HepG2 (cell line): ENCODE data around the gene DHX16. TPM values are rescaled to one million over a fixed set of nuclear protein-coding genes. Genes with fewer than 3 reads are reported as not detected.
A peak's percentile ranks its signal among the peaks of the same experiment; 100 is the strongest.

Experiments
- ATAC-seq: fragments of 200-7000 bp; cut with Tn5 transposase; 3 replicates; pipeline ENCODE4 v1.9.1; 2020; ENCODE audit warnings: mild to moderate bottlenecking, moderate library complexity
- BruUV-seq: library from RNA; stranded (reverse); fragments of 400-500 nt; replicated peaks from 2 replicates; lab custom pipeline; 2021; lab: Mats Ljungman, UMichigan
- CTCF ChIA-PET: fragments of 300-600 bp; formaldehyde crosslinking; extraction: SDS; loops from one replicate; lab custom pipeline; 2021; ENCODE audit warnings: low total read pairs, inconsistent platforms, low intra/inter-chr PET ratio; lab: Yijun Ruan, JAX
- POLR2A ChIA-PET: fragments of 350-600 bp; sonication (Branson Sonifier 250); formaldehyde crosslinking; loops from one replicate; lab custom pipeline; 2020; ENCODE audit warnings: antibody characterized with exemption, inconsistent platforms; lab: Yijun Ruan, JAX
- DNase-seq: peaks from one replicate; pipeline ENCODE4 v3.0.0-alpha.2; 2015; ENCODE audit warnings: low spot score
- FAIRE-seq: peaks from 3 replicates; lab custom pipeline; 2011; peaks lifted over from hg19 to GRCh38; lab: Jason Lieb, UNC
- H2AFZ ChIP-seq: one replicate; pipeline ENCODE4 v1.6.1; 2011; ENCODE audit warnings: low read length, inconsistent platforms
- H3K27ac ChIP-seq: fragments of 300-600 bp; 3 replicates; pipeline ENCODE4 v1.8.0; 2011; ENCODE audit warnings: mixed run types, mild to moderate bottlenecking, mixed read lengths, low read length, inconsistent platforms; ENCODE audit not compliant: insufficient read depth; ENCODE audit errors: extremely low read length
- H3K27me3 ChIP-seq, 2 experiments: fragments of 200-600 bp in 1 of 2; 2 replicates in 1 of 2; 3 replicates in 1 of 2; pipeline versions ENCODE4 v1.6.0 to v1.8.0; 2011; ENCODE audit warnings: low read length in 2 of 2, mild to moderate bottlenecking in 2 of 2, moderate library complexity in 2 of 2, inconsistent platforms in 1 of 2; ENCODE audit not compliant: insufficient read depth in 2 of 2, control insufficient read depth in 1 of 2
- H3K36me3 ChIP-seq, 2 experiments: fragments of 200-600 bp in 1 of 2; replicated peaks in 1 of 2; 2 replicates in 1 of 2; 3 replicates in 1 of 2; pipeline versions ENCODE4 v1.5.1 to v1.8.0; 2011; ENCODE audit warnings: low read length in 2 of 2, inconsistent platforms in 1 of 2; ENCODE audit not compliant: insufficient read depth in 2 of 2, control insufficient read depth in 1 of 2
- H3K4me1 ChIP-seq: 2 replicates; pipeline ENCODE4 v1.5.1; 2012; ENCODE audit warnings: low read length, inconsistent platforms; ENCODE audit not compliant: insufficient read depth
- H3K4me2 ChIP-seq: 2 replicates; pipeline ENCODE4 v1.6.0; 2011; ENCODE audit warnings: low read depth, low read length, inconsistent platforms
- H3K4me3 ChIP-seq, 3 experiments: fragments of 200-600 bp in 1 of 3; sonication (generic), shearing (Covaris generic) in 1 of 3; replicated peaks in 1 of 3; 2 replicates each; pipeline ENCODE4 v1.5.1; 2011 to 2016; ENCODE audit warnings: low read length in 3 of 3, inconsistent platforms in 2 of 3, low read depth in 2 of 3, mild to moderate bottlenecking in 2 of 3, control low read depth in 1 of 3, mixed read lengths in 1 of 3; ENCODE audit not compliant: insufficient read depth in 1 of 3
- H3K79me2 ChIP-seq: one replicate; pipeline ENCODE4 v1.6.1; 2011; ENCODE audit warnings: low read length, inconsistent platforms; ENCODE audit not compliant: insufficient read depth
- H3K9ac ChIP-seq: 2 replicates; pipeline ENCODE4 v1.6.0; 2011; ENCODE audit warnings: mild to moderate bottlenecking, low read depth, low read length, inconsistent platforms; ENCODE audit not compliant: insufficient read depth
- H3K9me3 ChIP-seq: 2 replicates; pipeline ENCODE4 v1.5.1; 2012; ENCODE audit warnings: mild to moderate bottlenecking, low read length
- H4K20me1 ChIP-seq: 2 replicates; pipeline ENCODE4 v1.6.0; 2011; ENCODE audit warnings: inconsistent platforms, mild to moderate bottlenecking, low read length, moderate library complexity; ENCODE audit not compliant: insufficient read depth
- AGO2 ChIP-seq: fragments of 200-400 bp; formaldehyde crosslinking; optimal IDR thresholded peaks from 2 replicates; pipeline ENCODE3; 2017; ENCODE audit warnings: mild to moderate bottlenecking, low read depth, low read length, moderate library complexity
- IRF2 ChIP-seq: IDR thresholded peaks from 2 replicates; pipeline ENCODE4 v1.6.1; 2018; ENCODE audit warnings: missing genetic modification reagents, missing compliant biosample characterization
- NCOA5 ChIP-seq: sonication (generic); formaldehyde crosslinking; IDR thresholded peaks from 2 replicates; pipeline ENCODE4 v1.4.0; 2020; ENCODE audit warnings: missing genetic modification reagents
- RBFOX2 ChIP-seq: fragments of 200-400 bp; formaldehyde crosslinking; IDR thresholded peaks from 2 replicates; pipeline ENCODE4 v1.6.1; 2017; ENCODE audit warnings: low read depth, mild to moderate bottlenecking, low read length
- ZGPAT ChIP-seq: IDR thresholded peaks from 2 replicates; pipeline ENCODE4 v1.6.1; 2016; ENCODE audit warnings: mild to moderate bottlenecking
- ZNF17 ChIP-seq: sonication (generic); formaldehyde crosslinking; IDR thresholded peaks from 2 replicates; pipeline ENCODE4 v1.5.0; 2020; ENCODE audit warnings: mild to moderate bottlenecking, missing genetic modification reagents
- ZNF205 ChIP-seq: IDR thresholded peaks from 2 replicates; pipeline ENCODE4 v1.6.1; 2018; ENCODE audit warnings: missing biosample characterization, missing genetic modification reagents
- ZNF879 ChIP-seq: sonication (generic); formaldehyde crosslinking; IDR thresholded peaks from 2 replicates; pipeline ENCODE4 v1.8.1; 2023; ENCODE audit warnings: missing genetic modification reagents
- WGBS: methylation state at CpG from one replicate; pipeline ENCODE4 v1.1.6; 2017; ENCODE audit warnings: low lambda C conversion rate; 5-methylcytosine and 5-hydroxymethylcytosine counted together
- in situ Hi-C: cut with HindIII; loops from 2 replicates; pipeline ENCODE4 v1.10.0; 2017; ENCODE audit warnings: low pct_unique_long_range_greater_than_20kb; ENCODE audit not compliant: extremely low pct_ligation_motif_present
- intact Hi-C: fragments of 100-400 bp; cut with micrococcal nuclease; formaldehyde crosslinking; loops from one replicate; pipeline ENCODE4 v1.10.0; 2022; ENCODE audit not compliant: unreplicated experiment
- polyA plus RNA-seq, 8 experiments: library from polyadenylated mRNA; depleted of rRNA in 3 of 8; stranded (reverse) in 7 of 8; unstranded in 1 of 8; fragments of >200 nt; fragmentation: Illumina TruSeq in 4 of 8; extraction: Trizol in 4 of 8; gene quantifications; 2 replicates each; pipeline versions ENCODE4 v1.2.1 to v1.2.3, GENCODE V29; 2011 to 2016; ENCODE audit warnings: low read depth in 4 of 8, missing spikeins in 1 of 8, mixed read lengths in 1 of 8; ENCODE audit not compliant: insufficient read depth in 1 of 8
- total RNA-seq, 5 experiments: library from RNA; depleted of rRNA; stranded (reverse); fragments of >200 nt; fragmentation: Illumina TruSeq; extraction: Trizol; gene quantifications; 2 replicates each; pipeline ENCODE4 v1.2.3, GENCODE V29; 2016; ENCODE audit warnings: low read depth in 1 of 5
- TF ChIP-seq, protein P1 (sequence below): sonication (generic); formaldehyde crosslinking; IDR thresholded peaks from 2 replicates; pipeline ENCODE4 v1.5.1; 2020; ENCODE audit warnings: mild to moderate bottlenecking, missing genetic modification reagents, moderate library complexity
- TF ChIP-seq, protein P2 (sequence below): IDR thresholded peaks from 2 replicates; pipeline ENCODE4 v1.6.1; 2016; ENCODE audit warnings: missing biosample characterization, missing genetic modification reagents, low read depth

Gene DHX16
- total and polyA plus RNA-seq, 2 of the 13 experiments (the other 11 are each of a cell fraction or from before 2014, with no cell fraction given) = 57.0 to 58.5 TPM

DNA sequence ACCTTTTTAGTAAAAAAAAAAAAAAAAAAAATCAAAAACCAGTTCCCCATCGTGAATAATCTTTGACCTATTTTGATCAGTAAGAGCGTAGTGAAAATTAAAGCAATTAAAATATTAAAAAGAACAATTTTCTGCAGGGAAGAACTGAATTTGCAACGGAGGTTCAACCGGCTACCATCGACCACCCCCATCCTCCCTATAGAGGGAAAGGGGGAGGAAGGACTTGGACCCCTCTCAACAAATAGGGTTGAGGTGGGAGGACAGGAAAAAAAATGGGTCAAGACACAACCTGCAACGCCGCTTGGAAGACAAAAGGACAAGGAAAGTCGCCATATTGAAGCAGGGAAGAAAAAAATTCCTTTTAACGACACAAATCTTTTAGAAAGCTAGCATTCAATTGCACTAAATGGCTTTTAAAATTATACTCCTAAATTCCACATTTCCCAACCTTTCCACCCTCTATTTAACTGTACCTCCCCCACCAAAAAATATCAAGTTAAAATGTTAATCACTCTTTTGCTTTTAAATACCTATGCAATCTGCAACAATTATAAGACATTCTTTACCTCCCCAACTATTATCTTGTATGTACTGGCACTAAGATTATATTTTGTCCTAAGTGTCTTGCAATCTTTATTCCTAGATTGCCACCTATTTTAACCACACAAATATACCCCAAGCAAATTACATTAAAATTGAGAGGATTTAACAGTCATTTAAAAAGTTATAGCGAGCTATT lies 57.4 kb downstream of the DHX16 start (continued):
- TF ChIP-seq ZGPAT (CRISPR knock-in tag) = peak; percentile 16; the same call in 1 of the 2 replicates
- TF ChIP-seq NCOA5 (CRISPR knock-in tag) = 0 out of 2 replicates have a peak, but pooled peaks have one; percentile 63
- TF ChIP-seq AGO2 = peak; percentile 98
- 0 out of 2 replicates have a peak, but pooled peaks have one; percentile 25 for TF ChIP-seq ZNF17 (CRISPR knock-in tag)
- TF ChIP-seq RBFOX2 = peak; percentile 96
- no peak; the same call in 1 of the 2 replicates for TF ChIP-seq IRF2 (CRISPR knock-in tag)
- TF ChIP-seq ZNF879 (CRISPR knock-in tag) = 0 out of 2 replicates have a peak, but pooled peaks have one; percentile 41
- 0 out of 2 replicates have a peak, but pooled peaks have one; percentile 16 for TF ChIP-seq ZNF205 (CRISPR knock-in tag)

DNA sequence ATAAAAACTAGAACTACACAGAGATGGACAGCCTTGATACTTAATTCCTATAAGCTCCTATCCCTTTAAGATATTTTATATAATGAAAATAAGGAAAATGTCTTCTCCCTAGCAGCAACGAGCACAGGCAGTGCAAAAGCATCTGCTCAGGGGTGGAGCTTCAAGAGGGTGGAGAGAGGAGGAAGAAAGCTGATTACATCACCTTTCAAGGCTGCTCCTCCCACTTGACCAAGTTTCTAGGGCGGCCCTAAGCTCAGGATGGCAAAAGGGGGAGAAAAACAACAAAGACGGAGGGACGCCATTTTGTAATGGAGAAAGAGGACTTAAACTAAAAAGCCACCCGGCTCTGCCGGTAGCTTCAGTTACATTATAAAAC lies 58.0 kb downstream of the DHX16 start:
- FAIRE-seq (peak; percentile 66), DNase-seq (peak; percentile 99), ATAC-seq (peak; percentile 58)
- H3K4me3 ChIP-seq = peak overlapping the region; percentile 74 to 97 (median 87); a peak in 5 of 6 replicates
- 1% methylated on average over 6 of the region's 6 CpGs for WGBS
- H3K36me3 ChIP-seq = peaks cover 2 to 12% of the 10 kb centered on the region in 2 experiments
- no peak overlapping the region for H2AFZ ChIP-seq
- intact Hi-C loops (loop anchor here (5.0 kb wide), 1 partner anchor 42 kb away; no protein-coding TSS in a partner anchor), in situ Hi-C loops (no loop called here)
- peak overlapping the region; percentile 100 for H3K9ac ChIP-seq
- H3K4me1 ChIP-seq = peaks cover 35% of the 10 kb centered on the region
- peak overlapping the region; percentile 98 for H3K27ac ChIP-seq
- CTCF ChIA-PET = no interaction called here
- BruUV-seq = no TSS peak
- H3K27me3 ChIP-seq = no peaks in the 10 kb centered on the region; a peak in 1 of 5 replicates
- H4K20me1 ChIP-seq = peaks cover 12% of the 10 kb centered on the region
- H3K4me2 ChIP-seq = peak overlapping the region; percentile 88
- peaks cover 44% of the 10 kb centered on the region for H3K79me2 ChIP-seq
- H3K9me3 ChIP-seq = no peaks in the 10 kb centered on the region
- POLR2A ChIA-PET = interaction anchor here (0.7 to 4.8 kb wide), 43 partner anchors 10 to 1207 kb away, joined by 3 to 172 read pairs (median 4); partner anchors contain the start of genes ABCF1, ATAT1, C6orf136 and DHX16
- TF ChIP-seq, protein P1, sequence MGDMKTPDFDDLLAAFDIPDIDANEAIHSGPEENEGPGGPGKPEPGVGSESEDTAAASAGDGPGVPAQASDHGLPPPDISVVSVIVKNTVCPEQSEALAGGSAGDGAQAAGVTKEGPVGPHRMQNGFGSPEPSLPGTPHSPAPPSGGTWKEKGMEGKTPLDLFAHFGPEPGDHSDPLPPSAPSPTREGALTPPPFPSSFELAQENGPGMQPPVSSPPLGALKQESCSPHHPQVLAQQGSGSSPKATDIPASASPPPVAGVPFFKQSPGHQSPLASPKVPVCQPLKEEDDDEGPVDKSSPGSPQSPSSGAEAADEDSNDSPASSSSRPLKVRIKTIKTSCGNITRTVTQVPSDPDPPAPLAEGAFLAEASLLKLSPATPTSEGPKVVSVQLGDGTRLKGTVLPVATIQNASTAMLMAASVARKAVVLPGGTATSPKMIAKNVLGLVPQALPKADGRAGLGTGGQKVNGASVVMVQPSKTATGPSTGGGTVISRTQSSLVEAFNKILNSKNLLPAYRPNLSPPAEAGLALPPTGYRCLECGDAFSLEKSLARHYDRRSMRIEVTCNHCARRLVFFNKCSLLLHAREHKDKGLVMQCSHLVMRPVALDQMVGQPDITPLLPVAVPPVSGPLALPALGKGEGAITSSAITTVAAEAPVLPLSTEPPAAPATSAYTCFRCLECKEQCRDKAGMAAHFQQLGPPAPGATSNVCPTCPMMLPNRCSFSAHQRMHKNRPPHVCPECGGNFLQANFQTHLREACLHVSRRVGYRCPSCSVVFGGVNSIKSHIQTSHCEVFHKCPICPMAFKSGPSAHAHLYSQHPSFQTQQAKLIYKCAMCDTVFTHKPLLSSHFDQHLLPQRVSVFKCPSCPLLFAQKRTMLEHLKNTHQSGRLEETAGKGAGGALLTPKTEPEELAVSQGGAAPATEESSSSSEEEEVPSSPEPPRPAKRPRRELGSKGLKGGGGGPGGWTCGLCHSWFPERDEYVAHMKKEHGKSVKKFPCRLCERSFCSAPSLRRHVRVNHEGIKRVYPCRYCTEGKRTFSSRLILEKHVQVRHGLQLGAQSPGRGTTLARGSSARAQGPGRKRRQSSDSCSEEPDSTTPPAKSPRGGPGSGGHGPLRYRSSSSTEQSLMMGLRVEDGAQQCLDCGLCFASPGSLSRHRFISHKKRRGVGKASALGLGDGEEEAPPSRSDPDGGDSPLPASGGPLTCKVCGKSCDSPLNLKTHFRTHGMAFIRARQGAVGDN (CRISPR knock-in tag) = no peak
- TF ChIP-seq IRF2 (CRISPR knock-in tag) = no peak
- TF ChIP-seq, protein P2, sequence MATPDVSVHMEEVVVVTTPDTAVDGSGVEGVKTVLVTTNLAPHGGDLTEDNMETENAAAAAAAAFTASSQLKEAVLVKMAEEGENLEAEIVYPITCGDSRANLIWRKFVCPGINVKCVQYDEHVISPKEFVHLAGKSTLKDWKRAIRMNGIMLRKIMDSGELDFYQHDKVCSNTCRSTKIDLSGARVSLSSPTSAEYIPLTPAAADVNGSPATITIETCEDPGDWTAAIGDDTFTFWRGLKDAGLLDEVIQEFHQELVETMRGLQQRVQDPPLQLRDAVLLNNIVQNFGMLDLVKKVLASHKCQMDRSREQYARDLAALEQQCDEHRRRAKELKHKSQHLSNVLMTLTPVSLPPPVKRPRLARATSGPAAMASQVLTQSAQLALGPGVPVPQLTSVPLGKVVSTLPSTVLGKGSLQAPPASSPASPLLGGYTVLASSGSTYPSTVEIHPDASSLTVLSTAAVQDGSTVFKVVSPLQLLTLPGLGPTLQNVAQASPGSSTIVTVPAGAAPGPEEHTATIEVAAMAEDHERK (CRISPR knock-in tag) = 0 out of 2 replicates have a peak, but pooled peaks have one; percentile 2
